ENCODE measurements around the gene ALG12. TPM values are rescaled to one million over a fixed set of nuclear protein-coding genes. Genes with fewer than 3 reads are reported as not detected.

ALG12 gene
- total and polyA plus RNA-seq, 2 of the 4 experiments (the other 2 are of a cell fraction), result 7.2 to 10.9 TPM

- Histone ChIP-seq H3K36me3 (ENCODE audit: control insufficient read depth, insufficient read depth, low read length) (peaks cover 18% of the 10 kb centered on the region), H3K9me3 (ENCODE audit: control insufficient read depth, insufficient read depth, low read length) (peaks cover 2% of the 10 kb centered on the region; the same call in 1 of the 2 replicates), H2BK20ac (ENCODE audit: low read depth, low read length) (no peak overlapping the region), H4K91ac (ENCODE audit: insufficient read depth, low read depth, low read length) (no peak overlapping the region), H3K4me2 (ENCODE audit: low read depth, low read length) (no peak overlapping the region), H2BK15ac (ENCODE audit: low read depth, low read length) (no peak overlapping the region), H3K23ac (ENCODE audit: low read depth, low read length) (no peak overlapping the region), H3K18ac (ENCODE audit: low read depth, low read length) (no peak overlapping the region), H3K4me3 (ENCODE audit: insufficient read depth, low read depth, low read length) (no peak overlapping the region), H3K27ac (ENCODE audit: insufficient read depth, low read length) (no peak overlapping the region), H4K5ac (ENCODE audit: low read depth, low read length) (no peak overlapping the region), H3K4me1 (ENCODE audit: control insufficient read depth, insufficient read depth, low read length) (peaks cover 4% of the 10 kb centered on the region; the same call in 1 of the 2 replicates), H3K9me1 (ENCODE audit: insufficient read depth, low read length) (peaks cover 11% of the 10 kb centered on the region), H2AK9ac (replicated peaks; ENCODE audit: low read depth, low read length, poor library complexity) (peak overlapping the region; percentile 37), H3K79me1 (ENCODE audit: low read depth in 1 of 2, low read length in 2 of 2) (peaks cover 25 to 70% of the 10 kb centered on the region in 2 experiments), H3K14ac (replicated peaks; ENCODE audit: low read depth, low read length) (no peak overlapping the region), H4K8ac (ENCODE audit: low read depth in 2 of 2, low read length in 2 of 2) (no peak overlapping the region), H2AFZ (replicated peaks; ENCODE audit: low read length, poor library complexity) (no peak overlapping the region), H3K27me3 (ENCODE audit: control insufficient read depth, insufficient read depth, low read length) (no peaks in the 10 kb centered on the region), H3K56ac (ENCODE audit: extremely low read depth, insufficient read depth, low read length) (no peak overlapping the region), H2BK5ac (ENCODE audit: low read depth, low read length, poor library complexity, severe bottlenecking) (no peak overlapping the region), H3K4ac (ENCODE audit: low read depth, low read length) (no peak overlapping the region), H4K20me1 (ENCODE audit: insufficient read depth, low read length) (peaks cover 42% of the 10 kb centered on the region), H3K9ac (ENCODE audit: low read depth, low read length) (no peak overlapping the region), H2BK120ac (ENCODE audit: low read depth, low read length) (no peak overlapping the region), H2AK5ac (ENCODE audit: low read depth, low read length) (no peak overlapping the region)
- no TSS peak for BruUV-seq (replicated peaks)
- DNase-seq (no peak), ATAC-seq (ENCODE audit: low read depth) (no peak)
- in situ Hi-C loops (cut with MboI; ENCODE audit: low sequenced_read_pairs), result no loop called here
- dilution Hi-C loops (cut with HindIII; ENCODE audit: low sequenced_read_pairs, unreplicated experiment), result no loop called here
- CTCF ChIA-PET, result no interaction called here
- intact Hi-C loops (cut with micrococcal nuclease), result no loop called here
- POLR2A ChIA-PET (ENCODE audit: unreplicated experiment), result no interaction called here
- TF ChIP-seq CEBPB (IDR thresholded peaks at IDR 0.05; ENCODE audit: low read depth, low read length), result no peak
- no peak for TF ChIP-seq SMC3 (IDR thresholded peaks at IDR 0.05; ENCODE audit: low read depth, low read length)
- no peak for TF ChIP-seq USF2 (IDR thresholded peaks at IDR 0.05; ENCODE audit: low read depth, low read length)
- 40% methylated on average over 1 of the region's 20 CpGs; no CpG with 5 or more reads in 1 of the 2 experiments for WGBS, 2 experiments (ENCODE audit: extremely low coverage in 2 of 2, insufficient read length in 1 of 2)
These were observed 38.0 kb downstream of the ALG12 start for GRCh38 chr22:49880281-49880680.

Measured in IMR-90 (cell line).